Colonic mucosa (tissue), 4 donors: Measurements from ENCODE around the gene TBC1D21. TPM values are rescaled to one million over a fixed set of nuclear protein-coding genes. Genes with fewer than 3 reads are reported as not detected.

Source experiments
- DNase-seq: peaks from one replicate; pipeline ENCODE4 v3.0.0-alpha.2; 2020
- H3K27ac ChIP-seq: fragments of 200-600 bp; one replicate; pipeline ENCODE4 v1.8.0; 2021
- H3K27me3 ChIP-seq: fragments of 200-600 bp; one replicate; pipeline ENCODE4 v1.8.0; 2021
- H3K36me3 ChIP-seq: fragments of 200-600 bp; one replicate; pipeline ENCODE4 v1.8.0; 2021
- H3K4me1 ChIP-seq: fragments of 200-600 bp; one replicate; pipeline ENCODE4 v1.8.0; 2021; ENCODE audit warnings: mild to moderate bottlenecking
- H3K4me3 ChIP-seq: fragments of 200-600 bp; one replicate; pipeline ENCODE4 v1.8.0; 2021
- H3K9ac ChIP-seq, 2 donors: one replicate each; pipeline ENCODE4 v1.7.0; 2013; ENCODE audit warnings: control low read depth in 2 of 2, low read depth in 2 of 2, low read length in 2 of 2
- H3K9me3 ChIP-seq: fragments of 200-600 bp; one replicate; pipeline ENCODE4 v1.8.0; 2021
- CTCF ChIP-seq: fragments of 200-600 bp; IDR thresholded peaks from one replicate; pipeline ENCODE4 v1.8.0; 2022; ENCODE audit warnings: antibody characterized with exemption, mild to moderate bottlenecking
- intact Hi-C: fragments of 100-400 bp; cut with DNase I; formaldehyde crosslinking; loops from one replicate; pipeline ENCODE4 v1.14.1; 2022
- total RNA-seq, 2 donors: library from RNA; stranded (reverse); fragmentation: NEBNext Ultra II Directional in 1 of 2; extraction: Animal tissue kit (Norgen Biotek cat#: 25700) in 1 of 2; gene quantifications; one replicate each; pipeline ENCODE4 v1.2.1, GENCODE V29; 2021
- donor health status: healthy.
- donor health status: DM: no; HTN: no; CAD: no.
- donor health status: DM: no; HTN: no; CAD: no.

Gene TBC1D21
- total RNA-seq, 2 donors from 2014 or later: not detected

GRCh38 chr15:73897441-73898261, 24.3 kb downstream of the TBC1D21 start:
- peak; percentile 81 for TF ChIP-seq CTCF
- H3K4me1 ChIP-seq: no peaks in the 10 kb centered on the region
- intact Hi-C loops: no loop called here
- H3K27ac ChIP-seq: no peak overlapping the region
- no peaks in the 10 kb centered on the region for H3K9me3 ChIP-seq
- no peaks in the 10 kb centered on the region for H3K36me3 ChIP-seq
- no peak overlapping the region for H3K9ac ChIP-seq
- no peak overlapping the region for H3K4me3 ChIP-seq
- DNase-seq: peak; percentile 32
- H3K27me3 ChIP-seq: no peaks in the 10 kb centered on the region

- TF ChIP-seq CTCF: no peak
- H3K4me3 ChIP-seq: no peak overlapping the region
- H3K36me3 ChIP-seq: no peaks in the 10 kb centered on the region
- no peak overlapping the region for H3K27ac ChIP-seq
- no peak for DNase-seq
- no peaks in the 10 kb centered on the region for H3K27me3 ChIP-seq
- H3K9ac ChIP-seq: no peak overlapping the region
- H3K9me3 ChIP-seq: no peaks in the 10 kb centered on the region
- intact Hi-C loops: no loop called here
- no peaks in the 10 kb centered on the region for H3K4me1 ChIP-seq
Measured at GRCh38 chr15:73899197-73900094, 26.1 kb downstream of the TBC1D21 start.

GRCh38 chr15:73900095-73900712, 26.8 kb downstream of the TBC1D21 start:
- no peak for DNase-seq
- TF ChIP-seq CTCF: no peak
- H3K4me3 ChIP-seq: no peak overlapping the region
- H3K36me3 ChIP-seq: no peaks in the 10 kb centered on the region
- no peaks in the 10 kb centered on the region for H3K4me1 ChIP-seq
- H3K9me3 ChIP-seq: no peaks in the 10 kb centered on the region
- H3K27me3 ChIP-seq: no peaks in the 10 kb centered on the region
- intact Hi-C loops: no loop called here
- H3K27ac ChIP-seq: no peak overlapping the region
- no peak overlapping the region for H3K9ac ChIP-seq

- Histone ChIP-seq H3K9ac (no peak overlapping the region), H3K36me3 (no peaks in the 10 kb centered on the region), H3K9me3 (no peaks in the 10 kb centered on the region), H3K27ac (no peak overlapping the region), H3K4me3 (no peak overlapping the region), H3K4me1 (no peaks in the 10 kb centered on the region), H3K27me3 (no peaks in the 10 kb centered on the region)
- no peak for TF ChIP-seq CTCF
- intact Hi-C loops: no loop called here
- no peak for DNase-seq
Measured at GRCh38 chr15:73901126-73901810, 27.9 kb downstream of the TBC1D21 start.
